ENCODE results near the gene DGAT2L6.
"Not testable (repeated sequence)": the region's sequence is repeated elsewhere in the genome, so short reads cannot be mapped to it uniquely, and the experiment has no call there.

Gene DGAT2L6

DNA sequence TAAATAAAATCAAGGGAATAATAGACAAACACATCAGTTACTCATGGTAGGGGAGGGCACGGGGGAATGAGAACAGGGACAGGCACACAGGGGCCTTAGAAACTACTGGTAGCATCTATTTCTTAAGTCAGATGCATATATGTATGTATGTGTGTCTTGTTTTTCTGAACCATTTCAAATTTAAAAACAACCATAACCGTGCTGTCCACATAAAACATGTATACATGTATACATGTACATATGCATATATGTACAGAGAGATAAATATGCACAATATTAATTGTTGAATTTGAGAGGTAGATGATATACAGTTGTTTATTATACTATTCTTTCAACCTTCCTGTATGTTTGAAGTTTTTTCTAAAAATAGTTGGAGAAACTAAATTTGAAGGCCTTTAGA is 49.4 kb downstream of the DGAT2L6 start:
- DNase-seq (ENCODE audit: low read depth) = no peak
- no peak overlapping the region for H3K4me3 ChIP-seq (ENCODE audit: low read length)
- TF ChIP-seq, protein P1, sequence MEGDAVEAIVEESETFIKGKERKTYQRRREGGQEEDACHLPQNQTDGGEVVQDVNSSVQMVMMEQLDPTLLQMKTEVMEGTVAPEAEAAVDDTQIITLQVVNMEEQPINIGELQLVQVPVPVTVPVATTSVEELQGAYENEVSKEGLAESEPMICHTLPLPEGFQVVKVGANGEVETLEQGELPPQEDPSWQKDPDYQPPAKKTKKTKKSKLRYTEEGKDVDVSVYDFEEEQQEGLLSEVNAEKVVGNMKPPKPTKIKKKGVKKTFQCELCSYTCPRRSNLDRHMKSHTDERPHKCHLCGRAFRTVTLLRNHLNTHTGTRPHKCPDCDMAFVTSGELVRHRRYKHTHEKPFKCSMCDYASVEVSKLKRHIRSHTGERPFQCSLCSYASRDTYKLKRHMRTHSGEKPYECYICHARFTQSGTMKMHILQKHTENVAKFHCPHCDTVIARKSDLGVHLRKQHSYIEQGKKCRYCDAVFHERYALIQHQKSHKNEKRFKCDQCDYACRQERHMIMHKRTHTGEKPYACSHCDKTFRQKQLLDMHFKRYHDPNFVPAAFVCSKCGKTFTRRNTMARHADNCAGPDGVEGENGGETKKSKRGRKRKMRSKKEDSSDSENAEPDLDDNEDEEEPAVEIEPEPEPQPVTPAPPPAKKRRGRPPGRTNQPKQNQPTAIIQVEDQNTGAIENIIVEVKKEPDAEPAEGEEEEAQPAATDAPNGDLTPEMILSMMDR (IDR thresholded peaks at IDR 0.05; ENCODE audit: insufficient read depth, low read depth, low read length, missing control alignments) = no peak

DNA sequence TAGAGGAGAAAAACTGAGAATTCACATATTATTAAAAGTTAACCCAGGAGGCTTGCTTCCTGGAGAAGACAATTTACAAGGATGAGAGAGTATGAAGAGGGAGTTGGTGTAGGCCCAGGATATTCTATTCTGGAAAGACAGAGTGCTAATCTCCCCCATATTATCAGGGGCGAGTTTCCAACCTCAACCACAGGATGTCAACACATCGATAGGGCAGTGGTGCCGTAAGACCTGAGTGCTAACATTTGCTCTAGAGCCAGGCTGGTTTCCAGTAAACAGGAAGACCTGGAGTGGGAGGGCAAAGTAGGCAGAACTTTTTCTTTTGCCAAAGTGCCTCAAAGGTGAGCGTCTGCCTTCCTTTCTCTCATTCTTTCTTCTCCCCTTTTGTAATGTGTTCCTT is 54.4 kb downstream of the DGAT2L6 start:
- H3K4me3 ChIP-seq (ENCODE audit: low read length) = no peak overlapping the region
- TF ChIP-seq, protein P1 (IDR thresholded peaks at IDR 0.05; ENCODE audit: insufficient read depth, low read depth, low read length, missing control alignments) = no peak
- no peak for DNase-seq (ENCODE audit: low read depth)

DNA sequence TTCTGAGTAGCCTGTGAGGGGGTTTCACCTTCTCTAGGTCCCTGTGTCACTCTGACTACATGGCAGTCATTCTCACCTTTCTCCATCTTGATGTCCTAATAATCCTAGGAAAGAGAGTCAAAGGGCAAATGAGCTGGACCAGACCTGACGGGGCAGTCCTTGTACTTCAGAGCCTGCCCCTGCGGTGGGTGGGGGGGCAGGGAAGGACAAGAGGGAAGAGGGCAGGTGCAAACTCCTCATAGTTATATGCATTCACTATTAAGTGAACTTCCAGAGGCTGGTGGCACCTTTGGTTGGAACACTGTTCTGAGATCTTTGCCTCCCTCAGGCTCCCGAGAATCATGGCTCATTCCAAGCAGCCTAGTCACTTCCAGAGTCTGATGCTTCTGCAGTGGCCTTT is 57.1 kb downstream of the DGAT2L6 start, which contains the start of gene AWAT1:
AWAT1 (plus strand) TSS at position 301 of the 400 bp plus-strand sequence; CDS start at position 342, 41 bp downstream.
- TF ChIP-seq, protein P1 (IDR thresholded peaks at IDR 0.05; ENCODE audit: insufficient read depth, low read depth, low read length, missing control alignments) = no peak
- H3K4me3 ChIP-seq (ENCODE audit: low read length) = no peak within 1 kb of the TSS
- no peak for DNase-seq (ENCODE audit: low read depth)

DNA sequence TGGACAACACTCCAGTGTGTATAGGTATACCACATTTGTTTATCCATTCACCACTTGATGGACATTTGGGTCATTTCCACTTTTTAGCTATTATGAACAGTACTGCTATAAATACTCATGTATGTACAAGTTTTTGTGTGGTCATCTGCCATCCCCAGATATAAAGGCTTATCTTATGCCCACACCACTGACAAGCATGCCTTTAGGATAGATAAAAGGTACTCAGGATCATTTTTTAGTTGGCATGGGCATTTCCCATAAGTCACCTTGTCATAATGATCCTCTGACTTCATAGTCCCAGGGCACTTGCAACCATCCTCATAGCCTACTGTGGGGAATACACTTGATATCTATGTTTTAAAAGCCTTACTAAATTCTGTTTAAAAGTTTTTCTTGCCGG is 63.5 kb downstream of the DGAT2L6 start:
- H3K4me3 ChIP-seq (ENCODE audit: low read length) = no peak overlapping the region
- TF ChIP-seq, protein P1 (IDR thresholded peaks at IDR 0.05; ENCODE audit: insufficient read depth, low read depth, low read length, missing control alignments) = no peak
- DNase-seq (ENCODE audit: low read depth) = no peak

DNA sequence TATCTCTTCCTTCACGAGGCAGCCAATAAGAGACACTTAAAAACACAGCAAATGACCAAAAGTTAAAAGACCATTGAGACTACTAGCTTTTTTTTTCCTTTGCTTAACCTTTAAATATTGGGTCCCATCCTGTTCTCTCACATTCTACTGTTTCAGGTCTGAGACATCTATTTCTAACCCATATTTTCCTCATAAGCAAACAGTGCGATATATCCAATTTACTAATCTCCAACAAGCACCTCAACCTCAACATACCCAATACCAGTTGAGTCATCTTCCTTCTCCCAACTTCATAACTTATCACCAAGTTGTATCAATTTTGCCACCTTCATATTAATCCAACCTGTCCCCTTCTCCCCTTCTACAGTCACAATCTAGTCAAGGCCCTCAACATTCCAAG is 64.2 kb downstream of the DGAT2L6 start:
- DNase-seq (ENCODE audit: low read depth) = no peak
- TF ChIP-seq, protein P1 (IDR thresholded peaks at IDR 0.05; ENCODE audit: insufficient read depth, low read depth, low read length, missing control alignments) = no peak
- no peak overlapping the region for H3K4me3 ChIP-seq (ENCODE audit: low read length)

DNA sequence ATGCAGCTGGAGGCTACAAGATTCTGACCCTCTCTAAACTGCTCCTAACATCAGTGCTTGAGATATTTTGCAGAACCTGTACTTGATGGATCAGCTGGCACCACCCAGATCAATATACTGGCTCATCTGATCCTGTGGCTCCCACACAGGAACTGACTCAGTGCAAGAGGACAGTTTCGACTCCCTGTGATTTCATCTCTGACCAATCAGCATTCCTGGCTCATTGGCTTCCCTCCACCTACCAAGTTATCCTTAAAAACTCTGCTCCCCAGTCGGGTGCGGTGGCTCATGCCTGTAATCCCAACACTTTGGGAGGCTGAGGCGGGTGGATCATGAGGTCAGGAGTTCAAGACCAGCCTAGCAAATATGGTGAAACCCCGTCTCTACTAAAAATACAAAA is 66.3 kb downstream of the DGAT2L6 start:
- peak; percentile 35 for DNase-seq (ENCODE audit: low read depth)
- not testable (repeated sequence) for H3K4me3 ChIP-seq (ENCODE audit: low read length)

DNA sequence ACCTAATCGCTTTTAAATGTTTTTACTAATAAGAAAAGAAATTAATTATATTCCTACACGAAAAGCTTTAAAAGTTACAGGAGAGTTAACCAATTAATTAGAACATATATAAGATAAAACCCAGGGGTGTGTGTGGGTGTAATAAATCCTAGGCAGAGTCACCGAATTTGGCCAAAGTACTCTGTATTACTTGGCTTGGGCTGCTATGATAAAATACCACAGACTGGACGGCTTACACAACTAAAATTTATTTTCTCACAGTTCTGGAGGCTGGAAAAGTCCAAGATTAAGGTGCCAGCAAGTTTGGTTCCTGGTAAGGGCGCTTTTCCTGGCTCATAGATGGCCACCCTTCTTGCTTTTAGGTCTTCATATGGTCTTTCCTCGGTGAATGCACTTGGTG is 67.6 kb downstream of the DGAT2L6 start:
- no peak for DNase-seq (ENCODE audit: low read depth)
- H3K4me3 ChIP-seq (ENCODE audit: low read length) = no peak overlapping the region
- TF ChIP-seq, protein P1 (IDR thresholded peaks at IDR 0.05; ENCODE audit: insufficient read depth, low read depth, low read length, missing control alignments) = no peak
